ENCODE measurements around the gene NXPE2. TPM values are rescaled to one million over a fixed set of nuclear protein-coding genes. Genes with fewer than 3 reads are reported as not detected.

NXPE2 gene
- total RNA-seq, 1 donor from 2014 or later: 0.11 TPM

GRCh38 chr11:114684636-114685035, 6.3 kb downstream of the NXPE2 start:
- Mint-ChIP-seq H3K27ac (ENCODE audit: unreplicated experiment) (no peak overlapping the region), H3K4me3 (ENCODE audit: unreplicated experiment) (no peak overlapping the region), H3K4me1 (ENCODE audit: low read depth, unreplicated experiment) (no peaks in the 10 kb centered on the region), H3K27me3 (ENCODE audit: low read depth, unreplicated experiment) (no peaks in the 10 kb centered on the region), H3K9me3 (ENCODE audit: unreplicated experiment) (peaks cover 14% of the 10 kb centered on the region), H3K36me3 (ENCODE audit: low read depth, unreplicated experiment) (no peaks in the 10 kb centered on the region)
- H3K9ac ChIP-seq (ENCODE audit: low read length): no peak overlapping the region
- no peaks in the 10 kb centered on the region for H3K4me1 ChIP-seq (ENCODE audit: insufficient read depth, low read length)
- no peaks in the 10 kb centered on the region for H3K9me3 ChIP-seq (ENCODE audit: insufficient read depth, low read depth, low read length)
- no peak overlapping the region for H3K27ac ChIP-seq (ENCODE audit: low read depth, low read length)
- H3K4me2 ChIP-seq (ENCODE audit: low read length): no peak overlapping the region
- TF ChIP-seq EZH2 (IDR thresholded peaks at IDR 0.05; ENCODE audit: insufficient read depth, low read length): no peak
- TF ChIP-seq, protein P1, sequence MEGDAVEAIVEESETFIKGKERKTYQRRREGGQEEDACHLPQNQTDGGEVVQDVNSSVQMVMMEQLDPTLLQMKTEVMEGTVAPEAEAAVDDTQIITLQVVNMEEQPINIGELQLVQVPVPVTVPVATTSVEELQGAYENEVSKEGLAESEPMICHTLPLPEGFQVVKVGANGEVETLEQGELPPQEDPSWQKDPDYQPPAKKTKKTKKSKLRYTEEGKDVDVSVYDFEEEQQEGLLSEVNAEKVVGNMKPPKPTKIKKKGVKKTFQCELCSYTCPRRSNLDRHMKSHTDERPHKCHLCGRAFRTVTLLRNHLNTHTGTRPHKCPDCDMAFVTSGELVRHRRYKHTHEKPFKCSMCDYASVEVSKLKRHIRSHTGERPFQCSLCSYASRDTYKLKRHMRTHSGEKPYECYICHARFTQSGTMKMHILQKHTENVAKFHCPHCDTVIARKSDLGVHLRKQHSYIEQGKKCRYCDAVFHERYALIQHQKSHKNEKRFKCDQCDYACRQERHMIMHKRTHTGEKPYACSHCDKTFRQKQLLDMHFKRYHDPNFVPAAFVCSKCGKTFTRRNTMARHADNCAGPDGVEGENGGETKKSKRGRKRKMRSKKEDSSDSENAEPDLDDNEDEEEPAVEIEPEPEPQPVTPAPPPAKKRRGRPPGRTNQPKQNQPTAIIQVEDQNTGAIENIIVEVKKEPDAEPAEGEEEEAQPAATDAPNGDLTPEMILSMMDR (IDR thresholded peaks at IDR 0.05; ENCODE audit: insufficient read depth, low read depth, low read length): no peak
- no peaks in the 10 kb centered on the region for H3K27me3 ChIP-seq (ENCODE audit: insufficient read depth, low read length)
- no peak overlapping the region for H3K4me3 ChIP-seq (ENCODE audit: insufficient read depth, low read depth, low read length)
- FAIRE-seq: no peak
- H4K20me1 ChIP-seq (ENCODE audit: insufficient read depth, low read length): no peaks in the 10 kb centered on the region
- no peak overlapping the region for H2AFZ ChIP-seq (ENCODE audit: low read depth, low read length)
- H3K36me3 ChIP-seq (ENCODE audit: insufficient read depth, low read length): no peaks in the 10 kb centered on the region
- no peak for DNase-seq (ENCODE audit: low read depth)
- no peaks in the 10 kb centered on the region for H3K79me2 ChIP-seq (ENCODE audit: insufficient read depth, low read length)

DNA sequence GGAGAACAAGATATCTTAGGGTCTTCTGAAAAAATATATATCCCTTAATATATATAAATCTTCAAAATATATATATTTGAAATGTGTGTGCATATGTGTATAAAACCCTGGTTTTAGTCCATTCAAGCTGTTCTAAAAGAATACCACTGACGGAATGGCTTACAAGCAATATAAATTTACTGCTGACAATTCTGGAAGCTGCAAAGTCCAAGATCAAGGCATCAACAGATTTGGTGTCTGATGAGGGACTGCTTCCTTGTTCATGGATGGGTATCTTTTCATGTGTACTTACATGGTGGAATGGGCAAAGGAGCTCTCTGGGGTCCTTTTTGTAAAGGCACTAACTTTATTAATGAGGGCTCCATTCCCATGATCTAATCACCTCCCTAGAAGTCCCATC, 6.8 kb downstream of the NXPE2 start:
- no peaks in the 10 kb centered on the region for H3K4me1 Mint-ChIP-seq (ENCODE audit: low read depth, unreplicated experiment)
- no peak for FAIRE-seq
- no peak overlapping the region for H3K9ac ChIP-seq (ENCODE audit: low read length)
- TF ChIP-seq, protein P1 (IDR thresholded peaks at IDR 0.05; ENCODE audit: insufficient read depth, low read depth, low read length): no peak
- TF ChIP-seq EZH2 (IDR thresholded peaks at IDR 0.05; ENCODE audit: insufficient read depth, low read length): no peak
- no peaks in the 10 kb centered on the region for H3K9me3 ChIP-seq (ENCODE audit: insufficient read depth, low read depth, low read length)
- H3K4me1 ChIP-seq (ENCODE audit: insufficient read depth, low read length): no peaks in the 10 kb centered on the region
- H3K36me3 Mint-ChIP-seq (ENCODE audit: low read depth, unreplicated experiment): no peaks in the 10 kb centered on the region
- no peak overlapping the region for H3K27ac ChIP-seq (ENCODE audit: low read depth, low read length)
- H3K79me2 ChIP-seq (ENCODE audit: insufficient read depth, low read length): no peaks in the 10 kb centered on the region
- no peak overlapping the region for H2AFZ ChIP-seq (ENCODE audit: low read depth, low read length)
- DNase-seq (ENCODE audit: low read depth): no peak
- H3K27ac Mint-ChIP-seq (ENCODE audit: unreplicated experiment): no peak overlapping the region
- H3K4me2 ChIP-seq (ENCODE audit: low read length): no peak overlapping the region
- H4K20me1 ChIP-seq (ENCODE audit: insufficient read depth, low read length): no peaks in the 10 kb centered on the region
- peaks cover 19% of the 10 kb centered on the region for H3K9me3 Mint-ChIP-seq (ENCODE audit: unreplicated experiment)
- H3K4me3 Mint-ChIP-seq (ENCODE audit: unreplicated experiment): no peak overlapping the region
- H3K4me3 ChIP-seq (ENCODE audit: insufficient read depth, low read depth, low read length): no peak overlapping the region
- H3K27me3 ChIP-seq (ENCODE audit: insufficient read depth, low read length): no peaks in the 10 kb centered on the region
- H3K36me3 ChIP-seq (ENCODE audit: insufficient read depth, low read length): no peaks in the 10 kb centered on the region
- H3K27me3 Mint-ChIP-seq (ENCODE audit: low read depth, unreplicated experiment): no peaks in the 10 kb centered on the region

- Histone ChIP-seq H3K27ac (ENCODE audit: low read depth, low read length) (no peak overlapping the region), H3K79me2 (ENCODE audit: insufficient read depth, low read length) (no peaks in the 10 kb centered on the region), H4K20me1 (ENCODE audit: insufficient read depth, low read length) (no peaks in the 10 kb centered on the region), H3K27me3 (ENCODE audit: insufficient read depth, low read length) (no peaks in the 10 kb centered on the region), H2AFZ (ENCODE audit: low read depth, low read length) (no peak overlapping the region), H3K9me3 (ENCODE audit: insufficient read depth, low read depth, low read length) (no peaks in the 10 kb centered on the region), H3K4me2 (ENCODE audit: low read length) (no peak overlapping the region), H3K4me1 (ENCODE audit: insufficient read depth, low read length) (no peaks in the 10 kb centered on the region), H3K36me3 (ENCODE audit: insufficient read depth, low read length) (no peaks in the 10 kb centered on the region), H3K9ac (ENCODE audit: low read length) (no peak overlapping the region), H3K4me3 (ENCODE audit: insufficient read depth, low read depth, low read length) (no peak overlapping the region)
- no peaks in the 10 kb centered on the region for H3K9me3 Mint-ChIP-seq (ENCODE audit: unreplicated experiment)
- DNase-seq (ENCODE audit: low read depth) (no peak), FAIRE-seq (no peak)
- H3K36me3 Mint-ChIP-seq (ENCODE audit: low read depth, unreplicated experiment): peaks cover under 1% of the 10 kb centered on the region
- no peaks in the 10 kb centered on the region for H3K27me3 Mint-ChIP-seq (ENCODE audit: low read depth, unreplicated experiment)
- H3K4me3 Mint-ChIP-seq (ENCODE audit: unreplicated experiment): no peak overlapping the region
- no peak overlapping the region for H3K27ac Mint-ChIP-seq (ENCODE audit: unreplicated experiment)
- H3K4me1 Mint-ChIP-seq (ENCODE audit: low read depth, unreplicated experiment): no peaks in the 10 kb centered on the region
- no peak for TF ChIP-seq EZH2 (IDR thresholded peaks at IDR 0.05; ENCODE audit: insufficient read depth, low read length)
Measured at GRCh38 chr11:114705280-114706024, 27.1 kb downstream of the NXPE2 start.

Measured in astrocyte (in vitro differentiated cells and primary cell).